Measurements from ENCODE around the gene FAM110A.
A peak's percentile ranks its signal among the peaks of the same experiment; 100 is the strongest.
"Not testable (repeated sequence)": the region's sequence is repeated elsewhere in the genome, so short reads cannot be mapped to it uniquely, and the experiment has no call there.

FAM110A gene

DNA sequence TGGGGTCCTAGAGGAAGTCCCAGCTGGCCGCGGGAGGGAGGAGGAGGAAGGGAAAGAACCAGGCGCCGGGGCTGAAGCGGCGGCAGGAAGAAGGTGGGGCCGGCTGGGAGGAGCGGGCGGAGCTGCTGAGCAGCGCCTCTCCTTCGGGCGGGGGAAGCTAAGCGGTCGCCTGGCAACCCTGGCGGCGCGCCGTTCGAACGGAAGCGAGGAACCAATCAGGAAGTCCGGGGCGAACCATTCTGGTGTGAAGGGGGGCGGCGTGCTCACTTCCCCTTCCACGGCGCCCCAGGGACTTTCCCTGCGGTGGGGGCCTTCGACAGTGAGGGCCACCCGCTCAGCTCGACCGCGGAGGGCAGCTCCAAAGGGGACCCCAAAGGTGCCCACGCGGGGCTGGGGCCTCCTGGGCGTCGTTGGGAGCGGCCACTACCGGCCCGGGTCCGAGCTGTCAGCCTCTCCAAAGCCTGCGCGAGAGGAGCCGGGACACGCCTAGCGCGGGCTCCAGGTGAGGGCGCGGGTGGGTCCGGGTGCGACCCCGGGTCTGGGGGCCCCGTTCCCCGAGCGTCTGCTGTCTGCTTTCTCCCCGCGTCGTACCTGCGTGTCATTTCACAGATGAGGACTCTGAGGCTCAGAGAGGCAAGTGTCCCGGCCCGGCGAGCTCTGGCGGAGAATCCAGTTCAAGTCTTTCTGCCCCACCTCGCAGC lies at the start of gene FAM110A:
TSS of gene FAM110A (plus strand) at position 266 of the 701 bp plus-strand sequence. CDS start 11,090 bp downstream, outside the sequence.
- peak; percentile 91 to 95 for DNase-seq (ENCODE audit: low read depth in 2 of 2)

- DNase-seq (ENCODE audit: low read depth in 2 of 2): no peak
These were observed 45.7 kb upstream of the FAM110A start for GRCh38 chr20:787825-788224.

DNA sequence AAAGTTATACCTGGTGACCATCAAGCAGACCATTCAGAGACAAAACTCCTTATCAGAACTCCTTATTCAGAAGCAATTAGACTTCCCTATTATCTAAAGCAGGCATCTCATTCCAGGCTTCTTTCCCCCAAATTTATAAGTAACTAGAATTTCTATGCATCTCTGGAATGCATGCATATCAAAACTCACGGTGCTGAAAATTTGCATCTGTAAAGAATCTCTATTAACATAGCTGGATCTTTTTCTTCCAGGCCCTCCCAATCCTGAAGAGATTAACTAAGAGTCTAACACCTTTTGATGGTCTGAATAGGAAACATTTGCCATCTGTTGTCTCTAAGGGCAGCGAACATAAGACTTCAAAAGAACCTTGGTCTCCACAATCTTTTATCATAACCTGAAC lies 42.5 kb upstream of the FAM110A start:
- DNase-seq (ENCODE audit: low read depth in 2 of 2): no peak

DNA sequence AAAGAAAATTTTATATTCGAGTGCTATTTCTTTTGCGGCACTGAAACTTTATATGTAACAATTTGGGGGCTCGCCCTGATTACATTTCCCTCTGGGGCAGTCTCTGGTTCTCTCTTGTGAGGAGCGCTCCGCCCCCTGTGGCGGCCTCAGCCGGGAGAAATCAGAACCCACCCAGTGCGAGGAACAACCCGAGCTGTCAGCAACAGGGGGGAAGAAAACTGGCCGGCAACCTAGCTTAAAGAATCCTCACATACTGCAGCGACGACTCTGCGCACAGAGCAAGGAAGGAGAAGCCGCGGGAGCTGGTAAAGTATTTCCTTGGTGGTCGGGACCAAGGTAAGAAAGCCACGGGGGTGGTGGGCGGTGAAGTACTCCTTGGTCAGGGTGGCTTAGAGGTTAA lies 41.3 kb upstream of the FAM110A start:
- DNase-seq (ENCODE audit: low read depth in 2 of 2): no peak

- DNase-seq (ENCODE audit: low read depth in 2 of 2): no peak
These were observed 36.6 kb upstream of the FAM110A start for GRCh38 chr20:796921-797320.

- not testable (repeated sequence) for DNase-seq (ENCODE audit: low read depth in 2 of 2)
These were observed 34.8 kb upstream of the FAM110A start for GRCh38 chr20:798746-799145.

DNA sequence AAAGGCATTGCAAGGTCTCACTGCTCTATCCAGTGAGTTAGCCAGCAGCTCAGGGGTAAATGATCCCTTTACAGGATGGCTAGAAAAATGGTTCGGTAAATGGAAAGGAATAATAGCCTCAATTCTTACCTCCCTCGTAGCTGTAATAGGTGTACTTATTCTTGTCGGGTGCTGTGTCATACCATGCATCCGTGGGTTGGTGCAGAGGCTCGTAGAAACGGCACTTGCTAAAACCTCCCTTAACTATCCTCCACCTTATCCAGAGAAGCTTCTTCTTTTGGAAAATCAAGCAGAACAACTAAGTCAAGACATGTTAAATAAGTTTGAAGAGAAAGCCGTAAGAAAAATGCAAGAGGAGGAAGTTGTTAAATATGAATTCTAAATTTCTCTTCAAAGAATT lies 33.5 kb upstream of the FAM110A start:
- not testable (repeated sequence) for DNase-seq (ENCODE audit: low read depth in 2 of 2)

GRCh38 chr20:801678-802077 lies 31.8 kb upstream of the FAM110A start:
- DNase-seq (ENCODE audit: low read depth in 2 of 2): no peak

- DNase-seq (ENCODE audit: low read depth in 2 of 2): no peak
These were observed 27.8 kb upstream of the FAM110A start for GRCh38 chr20:805713-806112.

DNA sequence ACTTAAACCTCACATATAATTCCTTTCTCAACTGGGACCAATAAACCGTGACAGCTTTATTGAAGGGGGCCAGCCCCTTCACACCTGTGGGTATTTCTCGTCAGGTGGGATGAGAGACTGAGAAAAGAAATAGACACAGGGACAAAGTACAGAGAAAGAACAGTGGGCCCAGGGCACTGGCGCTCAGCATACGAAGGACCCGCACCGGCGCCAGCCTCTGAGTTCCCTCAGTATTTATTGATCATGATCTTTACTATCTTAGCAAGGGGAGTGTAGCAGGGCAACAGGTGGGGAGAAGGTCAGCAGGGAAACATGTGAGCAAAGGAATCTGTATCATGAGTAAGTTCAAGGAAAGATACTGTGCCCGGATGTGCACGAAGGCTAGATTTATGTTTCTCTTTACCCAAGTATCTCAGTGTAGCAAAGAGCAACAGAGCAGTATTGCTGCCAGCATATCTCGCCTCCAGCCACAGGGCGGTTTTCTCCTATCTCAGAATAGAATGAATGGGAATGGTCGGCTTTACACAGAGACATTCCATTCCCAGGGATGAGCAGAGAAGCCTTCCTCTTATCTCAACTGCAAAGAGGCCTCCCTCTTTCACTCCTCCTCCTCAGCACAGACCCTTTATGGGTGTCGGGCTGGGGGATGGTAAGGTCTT lies 21.6 kb upstream of the FAM110A start:
- DNase-seq (ENCODE audit: low read depth in 2 of 2): not testable (repeated sequence)

DNA sequence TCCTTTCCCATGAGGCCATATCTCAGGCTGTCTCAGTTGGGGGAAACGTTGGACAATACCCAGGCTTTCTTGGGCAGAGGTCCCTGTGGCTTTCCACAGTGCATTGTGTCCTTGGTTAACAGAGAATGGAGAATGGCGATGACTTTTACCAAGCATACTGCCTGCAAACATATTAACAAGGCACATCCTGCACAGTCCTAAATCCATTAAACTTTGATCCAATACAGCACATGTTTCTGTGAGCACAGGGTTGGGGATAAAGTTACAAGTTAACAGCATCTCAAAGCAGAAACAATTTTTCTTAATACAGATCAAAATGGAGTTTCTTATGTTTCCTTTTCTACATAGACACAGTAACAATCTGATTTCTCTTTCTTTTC lies 21.1 kb upstream of the FAM110A start:
- DNase-seq (ENCODE audit: low read depth in 2 of 2): not testable (repeated sequence)

DNA sequence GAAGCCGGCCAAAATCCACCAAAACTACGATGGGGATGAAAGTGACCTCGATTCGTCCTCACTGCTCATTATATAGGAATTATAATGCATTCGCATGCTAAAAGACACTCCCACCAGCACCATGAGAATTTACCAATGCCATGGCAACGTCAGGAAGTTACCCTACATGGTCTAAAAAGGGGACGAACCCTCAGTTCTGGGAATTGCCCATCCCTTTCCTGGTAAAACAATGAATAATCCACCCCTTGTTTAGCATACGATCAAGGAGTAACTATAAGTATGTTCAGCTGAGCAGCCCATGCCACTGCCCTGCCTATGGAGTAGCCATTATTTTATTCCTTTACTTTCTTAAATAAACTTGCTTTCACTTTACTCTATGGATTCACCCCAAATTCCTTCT lies 20.1 kb upstream of the FAM110A start:
- no peak for DNase-seq (ENCODE audit: low read depth in 2 of 2)

DNA sequence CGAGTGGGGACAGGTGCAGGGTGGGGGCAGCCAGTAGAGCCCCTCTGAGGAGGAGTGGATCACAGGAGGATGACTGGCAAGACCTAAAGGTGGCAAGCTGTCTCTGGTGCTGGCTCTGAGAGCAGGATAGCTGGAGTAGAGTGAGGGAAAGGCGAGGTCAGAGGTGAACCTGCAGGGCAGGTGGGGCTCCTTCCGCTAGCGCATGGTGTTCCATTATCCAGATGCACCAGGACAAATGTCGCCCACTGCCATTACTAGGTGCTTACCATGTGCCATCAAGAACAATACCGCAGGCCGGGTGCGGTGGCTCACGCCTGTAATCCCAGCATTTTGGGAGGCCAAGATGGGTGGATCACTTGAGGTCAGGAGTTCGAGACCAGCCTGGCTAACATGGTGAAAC lies 18.3 kb upstream of the FAM110A start:
- no peak for DNase-seq (ENCODE audit: low read depth in 2 of 2)

DNA sequence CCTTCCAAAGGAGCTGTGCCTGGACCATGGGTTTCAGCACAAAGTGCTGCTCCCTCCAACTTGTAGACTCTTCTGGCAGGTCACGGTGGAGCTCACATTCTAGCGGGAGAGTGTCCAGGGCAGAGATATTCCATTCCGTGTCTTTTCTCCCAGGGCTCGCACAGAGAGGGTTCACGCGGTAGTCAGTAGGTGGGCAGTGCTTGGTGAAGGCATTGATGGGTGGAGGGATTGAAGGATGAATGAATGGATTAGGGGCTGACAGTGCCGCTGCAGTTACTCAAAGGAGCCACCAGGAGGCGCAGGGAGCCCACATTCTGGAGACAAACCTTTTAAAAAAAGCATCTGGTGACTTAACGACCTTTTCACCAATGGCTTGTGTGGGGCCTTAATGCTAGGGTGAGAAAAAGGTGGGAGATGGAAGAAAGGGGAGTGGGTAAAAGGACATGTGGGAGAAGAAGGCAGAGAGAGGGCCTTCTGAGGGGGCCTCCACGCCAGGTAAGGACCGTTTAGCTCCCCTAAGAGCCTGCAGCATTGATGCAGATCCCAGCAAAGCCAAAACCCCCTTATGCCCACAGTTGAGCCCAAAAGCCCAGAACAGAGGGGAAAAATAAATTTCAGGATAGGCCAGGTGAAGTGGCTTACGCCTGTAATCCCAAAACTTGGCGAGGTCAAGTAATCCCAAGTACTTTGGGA lies 17.5 kb upstream of the FAM110A start:
- DNase-seq (ENCODE audit: low read depth in 2 of 2): peak; percentile 43 to 52

- no peak for DNase-seq (ENCODE audit: low read depth in 2 of 2)
These were observed 15.4 kb upstream of the FAM110A start for GRCh38 chr20:818001-818664.

DNA sequence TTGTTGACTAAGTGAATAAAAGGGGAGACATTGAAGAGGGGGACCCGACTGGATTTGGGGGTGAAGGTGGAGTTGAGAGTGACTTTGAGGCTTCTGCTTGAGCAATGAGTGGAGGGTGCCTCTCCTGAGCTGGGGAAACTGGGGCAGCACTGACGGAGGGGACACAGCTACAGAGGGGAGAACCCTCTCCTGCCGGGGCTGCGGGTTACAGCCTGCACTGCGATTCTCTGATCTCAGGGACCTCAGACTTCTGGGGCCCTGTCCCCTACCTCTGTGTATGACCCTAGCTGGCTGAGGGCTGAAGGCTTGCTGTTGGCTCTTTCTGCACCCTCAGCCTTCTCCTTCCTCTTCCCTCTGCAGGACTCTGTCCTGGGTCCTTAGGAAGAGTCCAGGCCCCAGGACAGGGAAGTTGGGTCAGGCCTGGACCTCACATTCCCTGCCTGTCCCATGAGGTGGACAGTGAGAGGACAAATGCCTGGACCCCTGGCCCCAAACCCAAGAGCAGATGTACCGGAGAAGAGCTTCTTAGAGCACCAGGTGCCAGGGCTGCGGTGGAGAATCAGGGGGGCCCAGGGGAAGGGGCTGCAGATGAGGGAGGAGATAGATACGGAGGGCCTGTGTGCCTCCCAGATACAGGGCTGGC lies 13.7 kb upstream of the FAM110A start:
- DNase-seq (ENCODE audit: low read depth in 2 of 2): no peak

DNA sequence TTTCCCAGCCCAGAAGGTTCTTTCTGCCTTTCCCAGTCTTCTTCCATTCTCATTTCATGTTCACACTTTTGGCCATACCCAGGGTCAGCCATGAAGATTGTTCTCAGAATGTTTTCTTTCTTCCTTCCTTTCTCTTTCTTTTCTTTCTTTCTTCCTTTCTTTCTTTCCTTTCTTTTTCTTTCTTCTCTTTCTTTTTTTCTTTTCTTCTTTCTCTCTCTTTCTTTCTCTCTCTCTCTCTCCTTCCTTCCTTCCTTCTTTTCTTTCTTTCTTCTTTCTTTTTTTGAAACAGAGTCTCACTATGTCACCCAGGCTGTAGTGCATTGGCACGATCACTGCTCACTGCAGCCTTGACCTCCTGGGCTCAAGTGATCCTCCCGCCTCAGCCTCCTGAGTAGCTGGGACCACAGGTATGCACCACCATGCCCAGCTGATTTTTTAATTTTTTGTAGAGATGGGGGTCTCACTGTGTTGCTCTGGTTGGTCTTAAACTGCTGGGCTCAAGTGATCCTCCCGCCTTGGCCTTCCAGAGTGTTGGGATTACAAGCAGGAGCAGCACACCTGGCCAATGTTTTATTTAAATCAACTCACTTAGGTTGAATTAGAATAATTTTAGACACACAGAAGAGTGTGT lies 13.1 kb upstream of the FAM110A start:
- DNase-seq (ENCODE audit: low read depth in 2 of 2): no peak

DNA sequence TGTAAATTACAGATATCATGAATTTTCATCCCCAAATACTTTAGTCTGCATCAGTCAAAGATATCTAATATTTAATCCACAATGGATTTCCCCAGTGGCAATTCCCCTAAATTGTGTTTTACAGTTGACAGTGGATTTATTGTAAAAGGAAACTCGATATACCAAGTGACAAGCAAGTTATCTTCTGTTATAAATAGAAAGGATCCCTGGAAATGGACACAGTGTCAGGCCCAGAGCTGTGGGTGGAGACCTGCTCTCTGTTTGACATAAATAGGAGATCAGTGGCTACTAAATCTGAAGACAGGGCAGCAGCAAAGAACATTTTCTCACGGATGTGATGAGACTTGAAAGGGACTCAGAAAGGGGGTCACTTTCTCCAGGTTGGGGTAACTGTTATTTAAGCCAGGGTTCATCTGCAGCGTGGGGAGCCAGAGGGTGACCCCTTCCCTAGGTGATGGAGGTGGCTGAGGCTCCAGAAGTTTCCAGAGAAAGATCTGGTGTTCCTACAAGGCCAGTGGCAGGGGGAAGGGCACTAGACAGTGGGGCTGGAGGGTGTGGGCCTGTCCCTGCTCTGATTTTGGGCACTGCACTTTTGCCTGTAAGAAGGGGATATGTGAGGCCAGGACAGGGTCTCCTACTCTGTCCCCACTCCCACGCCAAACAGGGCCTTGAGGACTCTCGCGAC lies 12.3 kb upstream of the FAM110A start:
- DNase-seq (ENCODE audit: low read depth in 2 of 2): no peak

DNA sequence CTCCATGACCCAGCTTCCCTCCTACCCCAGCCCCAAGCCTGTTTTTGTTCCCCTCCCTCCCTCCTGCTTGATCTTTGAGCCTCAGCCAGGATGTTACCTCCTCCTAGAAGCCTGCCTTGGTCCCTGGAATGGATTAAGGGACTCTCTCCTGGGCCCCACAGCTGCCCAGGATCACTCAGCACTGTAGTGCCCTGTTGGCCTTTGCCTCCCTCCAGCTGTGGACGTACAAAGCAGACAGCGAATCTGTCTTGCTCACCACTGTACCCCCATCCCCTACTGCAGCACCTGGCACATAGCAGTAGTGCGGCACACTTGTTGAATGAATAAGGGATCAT lies 11.8 kb upstream of the FAM110A start:
- DNase-seq (ENCODE audit: low read depth in 2 of 2): no peak

- no peak for DNase-seq (ENCODE audit: low read depth in 2 of 2)
These were observed 10.6 kb upstream of the FAM110A start for GRCh38 chr20:822651-823573.

Measured in stimulated activated CD4-positive, alpha-beta T cell treated with anti-CD3 and anti-CD28 coated beads, Interleukin-4, amount 100 ng/mL, for 48 hours (primary cell).